GM12892 (cell line): ENCODE data around the gene CD200R1.

Experiments
- POLR2A ChIP-seq: IDR thresholded peaks from 2 replicates; pipeline ENCODE4 v1.6.1; 2011; ENCODE audit warnings: low read depth, low read length, control low read depth
- POLR2AphosphoS5 ChIP-seq: IDR thresholded peaks from 2 replicates; pipeline ENCODE4 v1.6.1; 2011; ENCODE audit warnings: low read depth, low read length, control low read depth
- TAF1 ChIP-seq: IDR thresholded peaks from 2 replicates; pipeline ENCODE4 v1.6.1; 2011; ENCODE audit warnings: low read depth, mild to moderate bottlenecking, control low read depth, low read length, borderline replicate concordance

- TF ChIP-seq POLR2AphosphoS5: no peak
- no peak for TF ChIP-seq POLR2A
- no peak for TF ChIP-seq TAF1
Measured at GRCh38 chr3:112958811-112959560, 15.9 kb downstream of the CD200R1 start.
